ENCODE measurements around the gene PCBP2. TPM values are rescaled to one million over a fixed set of nuclear protein-coding genes. Genes with fewer than 3 reads are reported as not detected.
"Not testable (repeated sequence)": the region's sequence is repeated elsewhere in the genome, so short reads cannot be mapped to it uniquely, and the experiment has no call there.

Gene PCBP2
- total RNA-seq (100 to 1,000 TPM; 848 to 858 TPM), polyA plus RNA-seq (100 to 1,000 TPM in 1 of 2 donors, 10 to 100 TPM in 1; 88.0 to 118 TPM)

GRCh38 chr12:53451661-53452158 is at the start of gene PCBP2:
PCBP2 (plus strand) TSS chr12:53452102; CDS start chr12:53454801, 2,699 bp downstream.
- Mint-ChIP-seq H3K27ac (peak within 1 kb of the TSS; percentile 98 to 100 (median 99)), H3K9me3 (no peaks in the 10 kb centered on the region), H3K36me3 (peaks cover 41 to 55% of the 10 kb centered on the region in 2 donors), H3K4me3 (peak within 1 kb of the TSS; percentile 95 to 100 (median 98)), H3K4me1 (peaks cover 20 to 49% (median 31%) of the 10 kb centered on the region in 4 donors), H3K27me3 (no peaks in the 10 kb centered on the region)
- intact Hi-C loops (cut with micrococcal nuclease), result loop anchor here (1.0 to 2.0 kb wide), 4 partner anchors 10 to 72 kb away; partner anchors contain the start of gene PRR13
- CTCF ChIA-PET (ENCODE audit: partially characterized antibody), result interaction anchor here (0.7 to 1.4 kb wide), 5 partner anchors 9 to 106 kb away, joined by 3 to 6 read pairs (median 3); no protein-coding TSS in a partner anchor
- H3K36me3 ChIP-seq (ENCODE audit: insufficient read depth, low read length), result peaks cover 33% of the 10 kb centered on the region
- no peaks in the 10 kb centered on the region for H3K27me3 ChIP-seq (ENCODE audit: insufficient read depth, low read length)
- H3K9me3 ChIP-seq (ENCODE audit: control insufficient read depth in 1 of 2, low read length in 2 of 2), result no peaks in the 10 kb centered on the region
- POLR2A ChIA-PET (ENCODE audit: partially characterized antibody), result interaction anchor here (1.0 to 2.2 kb wide), 6 partner anchors 10 to 128 kb away, joined by 3 to 16 read pairs (median 6); partner anchors contain the start of genes MAP3K12, PRR13 and SP1
- H3K4me3 ChIP-seq (ENCODE audit: low read length in 2 of 2), result peak within 1 kb of the TSS; percentile 58 to 61
- H3K4me1 ChIP-seq (ENCODE audit: insufficient read depth, low read length), result peaks cover 34% of the 10 kb centered on the region
- H3K27ac ChIP-seq (ENCODE audit: low read depth, low read length), result peak within 1 kb of the TSS; percentile 95
- DNase-seq, result peak; percentile 97 to 99 (median 98)

GRCh38 chr12:53402351-53402750 is 49.6 kb upstream of the PCBP2 start:
- CTCF ChIA-PET (ENCODE audit: partially characterized antibody), result interaction anchor here (0.9 to 2.4 kb wide), 3 partner anchors 19 to 50 kb away, joined by 3 to 8 read pairs (median 7); no protein-coding TSS in a partner anchor
- not testable (repeated sequence) for H3K9me3 ChIP-seq (ENCODE audit: control insufficient read depth in 1 of 2, low read length in 2 of 2)

GRCh38 chr12:53402871-53403270 is 49.0 kb upstream of the PCBP2 start:
- Histone ChIP-seq H3K36me3 (ENCODE audit: insufficient read depth, low read length) (peaks cover 14% of the 10 kb centered on the region), H3K9me3 (ENCODE audit: control insufficient read depth in 1 of 2, low read length in 2 of 2) (no peaks in the 10 kb centered on the region), H3K27me3 (ENCODE audit: insufficient read depth, low read length) (no peaks in the 10 kb centered on the region), H3K4me1 (ENCODE audit: insufficient read depth, low read length) (no peaks in the 10 kb centered on the region), H3K27ac (ENCODE audit: low read depth, low read length) (no peak overlapping the region), H3K4me3 (ENCODE audit: low read length in 2 of 2) (no peak overlapping the region)
- ChIA-PET CTCF (ENCODE audit: partially characterized antibody) (interaction anchor here (2.4 kb wide), 1 partner anchor 18 kb away, joined by 8 read pairs; no protein-coding TSS in a partner anchor), POLR2A (ENCODE audit: partially characterized antibody) (no interaction called here)
- Mint-ChIP-seq H3K36me3 (peaks cover 12 to 31% of the 10 kb centered on the region in 2 donors), H3K27me3 (no peaks in the 10 kb centered on the region), H3K27ac (peak overlapping the region in 1 of 7 donors; percentile 42), H3K9me3 (no peaks in the 10 kb centered on the region), H3K4me1 (peaks cover 6 to 13% (median 9%) of the 10 kb centered on the region in 4 donors), H3K4me3 (no peak overlapping the region)
- DNase-seq, result no peak
- intact Hi-C loops (cut with micrococcal nuclease), result no loop called here

More at GRCh38 chr12:53402351-53402750, 49.6 kb upstream of the PCBP2 start:
- H3K36me3 ChIP-seq (ENCODE audit: insufficient read depth, low read length), result peaks cover 14% of the 10 kb centered on the region
- H3K4me3 Mint-ChIP-seq; H3K27me3 Mint-ChIP-seq; H3K27ac Mint-ChIP-seq; intact Hi-C loops (cut with micrococcal nuclease); H3K27ac ChIP-seq (ENCODE audit: low read depth, low read length); H3K9me3 Mint-ChIP-seq; POLR2A ChIA-PET (ENCODE audit: partially characterized antibody); H3K4me1 ChIP-seq (ENCODE audit: insufficient read depth, low read length); DNase-seq; H3K4me3 ChIP-seq (ENCODE audit: low read length in 2 of 2); H3K27me3 ChIP-seq (ENCODE audit: insufficient read depth, low read length): not testable (repeated sequence)
- peaks cover 6 to 16% (median 12%) of the 10 kb centered on the region in 4 donors for H3K4me1 Mint-ChIP-seq
- H3K36me3 Mint-ChIP-seq, result peaks cover 15 to 33% of the 10 kb centered on the region in 2 donors

GRCh38 chr12:53410951-53411350 is 41.0 kb upstream of the PCBP2 start:
- Histone ChIP-seq H3K27ac (ENCODE audit: low read depth, low read length) (no peak overlapping the region), H3K4me1 (ENCODE audit: insufficient read depth, low read length) (peaks cover 21% of the 10 kb centered on the region), H3K36me3 (ENCODE audit: insufficient read depth, low read length) (peaks cover 52% of the 10 kb centered on the region), H3K4me3 (ENCODE audit: low read length in 2 of 2) (no peak overlapping the region), H3K9me3 (ENCODE audit: control insufficient read depth in 1 of 2, low read length in 2 of 2) (no peaks in the 10 kb centered on the region), H3K27me3 (ENCODE audit: insufficient read depth, low read length) (no peaks in the 10 kb centered on the region)
- Mint-ChIP-seq H3K4me3 (no peak overlapping the region), H3K4me1 (peaks cover 20 to 26% (median 24%) of the 10 kb centered on the region in 4 donors), H3K36me3 (peaks cover 28 to 52% of the 10 kb centered on the region in 2 donors), H3K9me3 (no peaks in the 10 kb centered on the region), H3K27me3 (no peaks in the 10 kb centered on the region), H3K27ac (peak overlapping the region in 1 of 7 donors; percentile 47)
- CTCF ChIA-PET (ENCODE audit: partially characterized antibody), result interaction anchor here (0.9 to 3.3 kb wide), 3 partner anchors 10 to 98 kb away, joined by 4 to 11 read pairs (median 11); no protein-coding TSS in a partner anchor
- intact Hi-C loops (cut with micrococcal nuclease), result no loop called here
- POLR2A ChIA-PET (ENCODE audit: partially characterized antibody), result no interaction called here
- DNase-seq, result no peak

- CTCF ChIA-PET (ENCODE audit: partially characterized antibody), result interaction anchor here (1.3 to 2.6 kb wide), 5 partner anchors 42 to 95 kb away, joined by 3 to 13 read pairs (median 6); no protein-coding TSS in a partner anchor
- Mint-ChIP-seq H3K27me3 (no peaks in the 10 kb centered on the region), H3K27ac (peak overlapping the region in 6 of 7 donors; percentile 22 to 85 (median 62)), H3K4me3 (peak overlapping the region in 2 of 8 donors; percentile 4 to 17), H3K36me3 (peaks cover 23 to 47% of the 10 kb centered on the region in 2 donors), H3K4me1 (peaks cover 22 to 40% (median 28%) of the 10 kb centered on the region in 4 donors), H3K9me3 (no peaks in the 10 kb centered on the region)
- H3K9me3 ChIP-seq (ENCODE audit: control insufficient read depth in 1 of 2, low read length in 2 of 2), result no peaks in the 10 kb centered on the region
- POLR2A ChIA-PET (ENCODE audit: partially characterized antibody), result interaction anchor here (1.0 kb wide), 1 partner anchor 34 kb away, joined by 7 read pairs; the partner anchor contains the start of gene SP1
- no peaks in the 10 kb centered on the region for H3K27me3 ChIP-seq (ENCODE audit: insufficient read depth, low read length)
- no peak for DNase-seq
- no peak overlapping the region for H3K4me3 ChIP-seq (ENCODE audit: low read length in 2 of 2)
- peaks cover 29% of the 10 kb centered on the region for H3K4me1 ChIP-seq (ENCODE audit: insufficient read depth, low read length)
- H3K27ac ChIP-seq (ENCODE audit: low read depth, low read length), result no peak overlapping the region
- intact Hi-C loops (cut with micrococcal nuclease), result no loop called here
- H3K36me3 ChIP-seq (ENCODE audit: insufficient read depth, low read length), result peaks cover 43% of the 10 kb centered on the region
Measured at GRCh38 chr12:53413485-53414204, 38.3 kb upstream of the PCBP2 start.

- Mint-ChIP-seq H3K27me3 (no peaks in the 10 kb centered on the region), H3K4me3 (no peak overlapping the region), H3K27ac (peak overlapping the region; percentile 13 to 86 (median 48)), H3K9me3 (no peaks in the 10 kb centered on the region), H3K4me1 (peaks cover 26 to 43% (median 32%) of the 10 kb centered on the region in 4 donors), H3K36me3 (peaks cover 16 to 39% of the 10 kb centered on the region in 2 donors)
- Histone ChIP-seq H3K27me3 (ENCODE audit: insufficient read depth, low read length) (no peaks in the 10 kb centered on the region), H3K4me3 (ENCODE audit: low read length in 2 of 2) (no peak overlapping the region), H3K4me1 (ENCODE audit: insufficient read depth, low read length) (peaks cover 29% of the 10 kb centered on the region), H3K36me3 (ENCODE audit: insufficient read depth, low read length) (peaks cover 33% of the 10 kb centered on the region), H3K9me3 (ENCODE audit: control insufficient read depth in 1 of 2, low read length in 2 of 2) (no peaks in the 10 kb centered on the region), H3K27ac (ENCODE audit: low read depth, low read length) (no peak overlapping the region)
- ChIA-PET CTCF (ENCODE audit: partially characterized antibody) (interaction anchor here (1.0 to 2.6 kb wide), 6 partner anchors 36 to 94 kb away, joined by 3 to 13 read pairs (median 5); no protein-coding TSS in a partner anchor), POLR2A (ENCODE audit: partially characterized antibody) (interaction anchor here (1.0 to 1.5 kb wide), 3 partner anchors 33 to 90 kb away, joined by 3 to 7 read pairs (median 3); partner anchors contain the start of gene SP1)
- intact Hi-C loops (cut with micrococcal nuclease), result no loop called here
- DNase-seq, result no peak
Measured at GRCh38 chr12:53414756-53415417, 37.0 kb upstream of the PCBP2 start.

Data from CD4-positive, alpha-beta memory T cell (primary cell).